CD4-positive, alpha-beta T cell treated with Interleukin-15 for 4 hours (primary cell): ENCODE data around the gene LGALS1.
"Not testable (repeated sequence)": the region's sequence is repeated elsewhere in the genome, so short reads cannot be mapped to it uniquely, and the experiment has no call there.

Experiments
- DNase-seq: peaks from one replicate; pipeline ENCODE4 v3.0.0-alpha.2; 2020; ENCODE audit warnings: low spot score

LGALS1 gene

GRCh38 chr22:37639070-37639760, 36.2 kb upstream of the LGALS1 start, which contains the start of gene SH3BP1:
Gene SH3BP1 (plus strand): TSS chr22:37639669. CDS start chr22:37639788, 119 bp downstream.
- DNase-seq: peak; percentile 40

DNA sequence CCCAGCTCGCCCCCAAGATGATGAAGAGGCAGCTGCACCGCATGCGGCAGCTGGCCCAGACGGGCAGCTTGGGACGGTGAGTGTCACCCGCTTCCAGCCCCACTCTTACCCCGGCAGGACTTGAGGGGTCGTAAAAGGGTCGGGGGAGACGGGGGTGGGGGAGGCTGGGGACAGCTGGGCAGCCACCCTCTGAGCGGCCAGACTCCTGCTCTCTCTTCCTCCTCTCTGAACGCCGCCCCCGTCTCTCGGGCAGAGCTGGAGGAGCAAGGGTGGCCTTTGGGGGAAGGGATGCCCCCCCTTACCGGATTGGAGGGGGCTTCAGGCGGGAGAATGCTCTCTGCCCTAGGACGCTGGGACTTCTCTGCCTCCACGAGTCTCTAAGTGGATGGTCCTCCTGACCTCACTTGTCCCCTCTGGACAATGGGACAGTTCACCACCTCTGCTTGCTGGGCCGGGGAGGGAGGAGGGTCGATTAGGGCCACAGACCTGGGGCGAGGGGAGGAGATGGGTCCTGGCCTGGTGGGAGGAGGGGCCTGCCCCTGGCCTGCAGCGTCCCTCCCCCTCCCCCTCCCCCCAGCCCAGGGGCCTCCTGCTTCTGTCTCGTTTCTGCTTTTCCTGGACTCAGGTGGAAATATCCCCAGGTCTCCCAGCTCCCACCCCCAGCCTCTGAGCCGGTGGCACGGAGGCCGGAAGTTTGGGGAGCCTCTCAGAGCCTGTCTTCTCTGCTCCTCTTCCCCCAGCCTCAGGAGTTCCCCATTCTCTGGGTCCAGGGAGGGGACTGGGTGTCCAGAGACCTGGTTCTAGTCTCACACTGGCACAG, 35.5 kb upstream of the LGALS1 start:
- DNase-seq: no peak

DNA sequence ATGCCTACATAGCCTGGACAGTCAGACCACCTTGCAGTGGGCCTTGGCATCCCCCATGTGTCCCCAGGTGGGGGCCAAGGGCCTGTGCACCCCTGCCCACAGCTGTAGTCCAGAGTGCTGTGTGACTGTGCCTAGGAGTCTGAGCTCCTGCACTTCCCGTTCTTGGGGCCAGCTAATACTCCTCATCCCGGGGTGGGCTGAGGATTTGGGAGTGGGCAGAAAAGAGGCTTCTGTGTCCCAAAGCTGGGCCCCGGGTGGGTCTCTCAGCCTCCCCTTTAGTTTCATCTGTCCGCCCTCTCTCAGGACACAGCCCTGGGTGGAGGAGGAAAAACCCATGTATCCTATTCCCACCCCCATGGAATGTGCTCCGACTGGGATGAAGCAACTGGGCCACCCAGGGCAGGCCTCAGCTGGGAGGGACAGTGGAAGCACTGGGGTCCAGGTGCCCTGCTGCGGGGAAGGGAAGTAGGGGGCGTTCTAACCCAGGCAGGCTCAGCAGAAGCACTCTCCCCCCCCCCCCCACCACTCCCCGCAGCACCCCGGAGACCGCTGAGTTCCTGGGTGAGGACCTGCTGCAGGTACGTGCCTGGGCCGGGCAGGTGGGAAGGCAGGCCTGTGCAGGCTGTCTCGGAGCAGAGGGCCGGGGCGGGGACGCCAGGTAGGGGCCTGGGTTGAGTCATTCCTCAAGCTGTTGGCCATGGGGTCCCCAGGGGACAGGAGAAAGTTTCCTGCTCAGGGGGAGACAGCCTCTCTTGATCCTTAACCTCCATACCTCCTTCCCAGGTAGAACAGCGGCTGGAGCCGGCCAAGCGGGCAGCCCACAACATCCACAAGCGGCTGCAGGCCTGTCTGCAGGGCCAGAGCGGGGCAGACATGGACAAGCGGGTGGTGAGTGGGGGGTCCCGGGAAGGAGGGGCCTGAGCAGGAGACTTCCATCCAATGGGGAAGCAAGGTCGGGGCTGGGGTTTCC, 34.6 kb upstream of the LGALS1 start:
- no peak for DNase-seq

- no peak for DNase-seq
These were observed 33.9 kb upstream of the LGALS1 start for GRCh38 chr22:37641561-37641949.

GRCh38 chr22:37643225-37643847, 32.1 kb upstream of the LGALS1 start:
- peak; percentile 88 for DNase-seq

GRCh38 chr22:37647317-37647716, 28.1 kb upstream of the LGALS1 start:
- DNase-seq: no peak

DNA sequence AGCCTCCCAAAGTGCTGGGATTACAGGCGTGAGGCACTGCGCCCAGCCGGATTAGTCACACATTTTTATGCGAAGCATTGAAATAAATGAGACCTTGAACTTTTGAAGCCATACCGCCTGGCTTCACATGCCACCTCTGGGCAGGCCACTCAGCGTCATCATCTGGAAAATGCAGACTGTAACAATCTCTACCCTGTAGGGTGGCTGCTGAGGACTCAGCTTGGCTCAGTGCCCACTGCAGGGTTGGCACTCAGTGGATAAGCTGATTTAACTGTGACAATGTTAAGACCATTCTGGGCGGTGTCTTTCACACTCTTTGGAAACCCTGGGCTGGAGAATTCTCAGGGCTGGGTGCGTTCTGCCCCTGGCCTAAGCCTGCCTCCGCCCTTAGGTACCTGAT, 27.5 kb upstream of the LGALS1 start:
- DNase-seq: no peak

GRCh38 chr22:37650463-37651136, 24.8 kb upstream of the LGALS1 start:
- DNase-seq: no peak

- DNase-seq: no peak
These were observed 20.7 kb upstream of the LGALS1 start for GRCh38 chr22:37654563-37655251.

DNA sequence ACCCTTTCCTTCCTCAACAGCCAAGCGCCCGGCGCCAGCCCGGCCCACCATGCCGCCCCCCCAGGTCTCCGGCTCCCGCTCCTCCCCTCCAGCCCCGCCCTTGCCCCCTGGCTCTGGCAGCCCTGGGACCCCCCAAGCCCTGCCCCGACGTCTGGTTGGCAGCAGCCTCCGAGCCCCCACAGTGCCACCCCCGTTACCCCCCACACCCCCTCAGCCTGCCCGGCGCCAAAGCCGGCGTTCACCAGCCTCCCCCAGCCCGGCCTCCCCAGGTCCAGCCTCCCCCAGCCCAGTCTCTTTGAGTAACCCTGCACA, 20.2 kb upstream of the LGALS1 start:
- DNase-seq: no peak

DNA sequence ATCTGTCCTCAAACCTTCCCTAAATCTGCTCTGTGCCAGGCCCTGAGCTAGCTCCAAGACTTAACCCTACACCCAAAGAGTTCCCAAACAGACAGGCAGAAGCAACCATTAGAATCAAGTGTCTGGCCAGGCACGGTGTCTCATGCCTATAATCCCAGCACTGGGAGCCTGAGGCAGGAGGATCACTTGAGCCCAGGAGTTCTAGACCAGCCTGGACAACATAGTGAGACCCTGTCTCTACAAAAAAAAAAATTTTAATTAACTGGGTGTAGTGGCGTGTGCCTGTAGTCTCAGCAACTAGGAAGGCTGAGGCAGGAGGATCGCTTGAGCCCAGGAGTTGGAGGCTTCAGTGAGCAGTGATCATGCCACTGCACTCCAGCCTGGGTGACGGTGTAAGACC, 18.9 kb upstream of the LGALS1 start:
- DNase-seq: not testable (repeated sequence)

DNA sequence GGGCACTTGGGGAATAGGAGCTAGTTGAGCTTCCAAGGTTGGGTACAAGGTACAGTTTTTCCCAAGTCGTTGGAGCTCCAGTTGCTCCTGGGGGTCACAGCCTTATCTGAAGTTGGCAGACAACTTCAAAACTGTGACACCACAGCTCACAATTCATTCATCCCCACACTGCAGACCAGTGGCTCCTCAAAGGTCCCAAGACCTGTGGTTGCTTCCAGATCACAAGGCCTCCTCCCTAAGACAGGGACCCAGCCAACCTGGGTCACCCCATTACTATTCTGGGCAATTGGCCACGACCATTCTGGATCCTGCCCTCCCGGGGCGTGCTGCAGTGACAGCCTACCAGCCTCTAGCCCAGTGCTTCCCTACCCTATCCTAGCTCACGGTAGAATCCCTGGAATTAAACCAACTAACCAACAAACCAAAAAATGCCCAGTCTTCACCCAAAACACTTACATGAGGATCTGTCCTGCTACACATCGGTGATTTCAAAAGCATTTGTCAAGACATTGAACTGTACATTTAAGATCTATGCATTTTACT, 17.8 kb upstream of the LGALS1 start:
- DNase-seq: no peak

DNA sequence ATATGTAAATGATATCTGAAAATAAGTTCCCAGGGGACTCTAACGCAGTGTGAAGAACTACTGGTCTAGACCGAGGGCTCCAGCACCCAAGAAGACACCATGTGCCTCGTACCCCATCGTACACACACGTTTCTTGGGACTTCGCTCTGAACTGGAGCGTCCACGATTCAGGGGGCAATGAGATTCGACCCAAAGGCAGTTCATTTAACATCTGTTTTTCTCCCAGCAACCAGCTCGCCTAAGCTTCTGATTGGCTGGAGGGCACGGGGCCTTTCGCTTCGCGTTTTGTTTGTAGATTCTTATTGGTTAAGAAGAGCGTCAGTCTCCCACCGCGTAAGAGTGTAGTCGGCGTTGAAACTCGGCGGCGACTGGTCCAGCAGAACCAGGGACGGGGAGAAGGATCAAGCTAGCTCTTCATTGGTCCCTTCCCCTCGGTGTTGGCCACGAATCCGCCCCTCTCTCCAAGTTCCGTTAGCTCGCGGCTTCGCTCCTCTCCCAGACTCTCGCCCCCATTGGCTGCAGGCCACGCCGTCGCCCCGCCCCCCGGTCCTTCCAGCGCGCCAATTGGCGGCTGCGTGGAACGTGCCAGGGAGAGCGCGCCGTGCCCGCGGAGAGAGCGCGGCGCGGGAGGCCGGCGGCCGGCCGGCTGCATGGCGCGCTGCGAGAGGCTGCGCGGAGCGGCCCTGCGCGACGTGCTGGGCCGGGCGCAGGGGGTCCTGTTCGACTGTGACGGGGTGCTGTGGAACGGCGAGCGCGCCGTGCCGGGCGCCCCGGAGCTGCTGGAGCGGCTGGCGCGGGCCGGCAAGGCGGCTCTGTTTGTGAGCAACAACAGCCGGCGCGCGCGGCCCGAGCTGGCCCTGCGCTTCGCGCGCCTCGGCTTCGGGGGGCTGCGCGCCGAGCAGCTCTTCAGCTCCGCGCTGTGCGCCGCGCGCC, 17.0 kb upstream of the LGALS1 start, which contains the start of gene PDXP:
TSS of gene PDXP (plus strand) at position 591 of the 933 bp plus-strand sequence. CDS start at position 651, 60 bp downstream.
- peak; percentile 98 for DNase-seq

DNA sequence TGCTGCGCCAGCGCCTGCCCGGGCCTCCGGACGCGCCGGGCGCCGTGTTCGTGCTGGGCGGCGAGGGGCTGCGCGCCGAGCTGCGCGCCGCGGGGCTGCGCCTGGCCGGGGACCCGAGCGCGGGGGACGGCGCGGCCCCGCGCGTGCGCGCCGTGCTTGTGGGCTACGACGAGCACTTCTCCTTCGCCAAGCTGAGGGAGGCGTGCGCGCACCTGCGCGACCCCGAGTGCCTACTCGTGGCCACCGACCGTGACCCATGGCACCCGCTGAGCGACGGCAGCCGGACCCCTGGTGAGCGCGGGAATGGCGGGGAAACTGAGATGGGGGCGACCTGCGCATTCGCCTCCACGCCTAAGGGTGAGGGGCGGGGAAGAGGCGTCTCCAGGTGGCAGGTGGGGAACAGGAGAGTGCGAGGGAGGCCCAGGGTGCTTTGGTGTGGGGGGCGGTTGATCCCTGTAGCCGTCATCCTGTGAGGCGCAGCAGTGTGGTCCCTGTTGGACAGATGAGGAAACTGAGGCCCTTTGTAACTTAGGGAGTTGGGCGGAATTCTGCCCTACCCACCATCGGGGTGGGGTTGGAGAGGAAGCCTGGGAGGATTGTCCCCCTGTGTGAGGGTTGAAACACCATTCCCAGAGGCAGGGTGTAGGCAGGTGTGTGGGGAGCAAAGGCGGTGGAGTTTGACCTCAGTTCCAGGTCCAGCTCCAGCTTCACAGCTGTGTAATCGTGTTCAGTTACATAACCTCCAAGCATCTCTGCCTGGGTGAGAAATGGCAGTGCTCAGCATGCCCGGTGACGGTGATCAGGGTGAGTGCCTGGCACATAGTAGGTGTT, 16.2 kb upstream of the LGALS1 start:
- DNase-seq: no peak

DNA sequence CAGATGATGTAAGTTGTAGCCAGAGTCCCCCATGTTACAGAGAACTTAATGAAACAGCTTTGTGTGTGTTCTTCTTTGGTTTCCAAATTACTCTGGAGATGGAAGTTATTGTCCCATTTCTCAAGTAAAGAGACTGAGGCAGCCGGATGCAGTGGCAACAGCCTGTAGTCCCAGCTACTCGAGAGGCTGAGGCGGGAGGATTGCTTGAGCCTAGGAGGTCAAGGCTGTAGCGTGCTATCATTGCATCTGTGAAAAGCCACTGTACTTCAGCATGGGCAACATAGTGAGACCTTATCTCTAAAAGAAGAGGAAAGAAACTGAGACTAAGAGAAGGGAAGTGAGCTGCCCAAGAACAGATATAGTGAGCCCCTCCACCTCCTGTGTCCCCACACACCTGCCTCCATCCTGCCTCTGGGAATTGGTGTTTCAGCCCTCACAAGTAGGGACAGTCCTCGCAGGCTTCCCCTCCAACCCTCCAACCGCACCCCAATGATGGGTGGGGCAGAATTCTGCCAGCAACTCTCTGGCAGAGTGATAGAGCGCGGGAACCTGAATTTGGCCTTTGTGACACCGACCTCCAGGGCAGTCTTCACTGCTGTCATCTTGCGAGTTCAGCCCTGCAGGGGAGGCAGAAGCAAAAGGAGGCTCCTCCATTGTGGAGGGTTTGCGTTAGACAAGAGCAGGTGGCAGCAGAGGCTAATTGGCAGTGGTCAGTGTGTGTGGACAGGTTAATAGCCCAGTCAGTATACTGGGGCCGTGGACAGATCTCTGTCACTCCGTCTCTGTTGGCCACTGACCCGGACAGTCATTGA, 15.3 kb upstream of the LGALS1 start:
- no peak for DNase-seq

DNA sequence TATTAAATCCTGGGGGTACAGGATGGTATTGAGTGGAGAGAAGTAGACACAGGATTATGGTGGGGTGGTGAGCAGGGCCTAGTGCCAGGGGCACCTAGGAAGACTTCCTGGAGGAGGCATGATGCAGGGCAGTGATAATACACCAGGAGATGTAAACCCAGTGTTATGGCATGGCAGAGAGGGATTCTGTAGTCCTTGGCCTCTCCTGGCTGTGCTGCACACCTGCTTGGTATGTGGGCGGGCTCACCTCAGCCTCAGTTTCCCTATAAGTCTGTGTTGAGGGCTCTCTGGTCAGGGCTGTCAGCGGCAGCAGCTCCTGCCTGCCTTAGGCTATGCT, 14.8 kb upstream of the LGALS1 start:
- no peak for DNase-seq

- peak; percentile 43 for DNase-seq
These were observed 14.1 kb upstream of the LGALS1 start for GRCh38 chr22:37661160-37661924.
